Pancreas (tissue), 10 donors: Measurements from ENCODE around the gene CEACAM4. TPM values are rescaled to one million over a fixed set of nuclear protein-coding genes. Genes with fewer than 3 reads are reported as not detected.
A peak's percentile ranks its signal among the peaks of the same experiment; 100 is the strongest.
"Not testable (repeated sequence)": the region's sequence is repeated elsewhere in the genome, so short reads cannot be mapped to it uniquely, and the experiment has no call there.

Source experiments
- ATAC-seq, 4 donors: fragments of 200-7000 bp; cut with Tn5 transposase; one replicate each; pipeline versions ENCODE4 v1.8.0 to v1.9.1; 2020; ENCODE audit warnings: mild to moderate bottlenecking in 4 of 4, moderate library complexity in 4 of 4
- DNase-seq, 6 donors: peaks; one replicate each; pipeline ENCODE4 v3.0.0-alpha.2; 2020
- FAIRE-seq: peaks from 2 replicates; lab custom pipeline; 2012; peaks lifted over from hg19 to GRCh38; lab: Jason Lieb, UNC
- H3K27ac ChIP-seq, 4 donors: fragments of 200-600 bp; sonication (generic); 1 replicate in 3 of 4; 2 replicates in 1 of 4; pipeline versions ENCODE4 v1.5.0 to v1.8.0; 2020
- H3K27me3 ChIP-seq, 4 donors: fragments of 200-600 bp; one replicate each; pipeline ENCODE4 v1.8.0; 2021
- H3K36me3 ChIP-seq, 3 donors: fragments of 200-600 bp; sonication (generic) in 1 of 3; one replicate each; pipeline versions ENCODE4 v1.5.0 to v1.8.0; 2020 to 2021
- H3K4me1 ChIP-seq, 3 donors: fragments of 200-600 bp; one replicate each; pipeline ENCODE4 v1.8.0; 2021
- H3K4me3 ChIP-seq, 4 donors: fragments of 200-600 bp; sonication (generic) in 2 of 4; one replicate each; pipeline versions ENCODE4 v1.5.0 to v1.8.0; 2020 to 2021
- H3K9me3 ChIP-seq, 4 donors: fragments of 200-600 bp; one replicate each; pipeline ENCODE4 v1.8.0; 2021
- WGBS, 2 donors: extraction: QIAGEN DNeasy Blood & Tissue Kit; methylation state at CpG; one replicate each; pipeline ENCODE4 v1.1.7; 2013; 5-methylcytosine and 5-hydroxymethylcytosine counted together
- intact Hi-C, 3 donors: fragments of 100-400 bp; cut with DNase I; formaldehyde crosslinking; loops; one replicate each; pipeline versions ENCODE4 v1.11.1 to v1.14.2; 2022
- polyA plus RNA-seq, 2 donors: library from polyadenylated mRNA; stranded (reverse); fragments of 200-250 nt; gene quantifications; one replicate each; pipeline ENCODE4 v1.2.3, GENCODE V29; 2013
- total RNA-seq, 6 donors: library from RNA; stranded (reverse); fragmentation: NEBNext Ultra II Directional in 4 of 6; extraction: Animal tissue kit (Norgen Biotek cat#: 25700) in 4 of 6; gene quantifications; one replicate each; pipeline versions ENCODE4 v1.2.1 to v1.2.4, GENCODE V29; 2021 to 2023
- TF ChIP-seq, protein P1 (sequence below), 4 donors: fragments of 200-600 bp; sonication (generic) in 3 of 4; IDR thresholded peaks; one replicate each; pipeline versions ENCODE4 v1.5.0 to v1.8.0; 2021; ENCODE audit warnings: antibody characterized with exemption in 4 of 4
- donor health status: healthy with polysubstance abuse.
- donor health status: DM: no; HTN: no; CAD: no; lungs with moderate emphysema.
- donor health status: DM: no; HTN: no; CAD: no.
- donor health status: control.
- donor health status: control.
- donor health status: Bipolar disorder and iron deficiency.
- donor health status: DM: yes; HTN: yes; CAD: no.
- donor health status: DM: no; HTN: no; CAD: no.
- donor health status: DM: no; HTN: no; CAD: no.
- donor health status: DM: yes; HTN: yes; CAD: no.

CEACAM4 gene
- total and polyA plus RNA-seq, 8 donors = 0.30 to 1.1 (median 0.54) TPM

GRCh38 chr19:41657157-41657556 is 30.3 kb upstream of the CEACAM4 start:
- Histone ChIP-seq H3K27me3 (peaks cover 0 to 6% (median 2%) of the 10 kb centered on the region in 4 donors), H3K4me1 (no peaks in the 10 kb centered on the region), H3K36me3 (no peaks in the 10 kb centered on the region), H3K27ac (no peak overlapping the region), H3K4me3 (no peak overlapping the region), H3K9me3 (no peaks in the 10 kb centered on the region)
- FAIRE-seq (no peak), ATAC-seq (no peak), DNase-seq (no peak)
- intact Hi-C loops = no loop called here
- WGBS, 2 donors = 18 to 19% methylated on average over 2 of the region's 2 CpGs
- TF ChIP-seq, protein P1, sequence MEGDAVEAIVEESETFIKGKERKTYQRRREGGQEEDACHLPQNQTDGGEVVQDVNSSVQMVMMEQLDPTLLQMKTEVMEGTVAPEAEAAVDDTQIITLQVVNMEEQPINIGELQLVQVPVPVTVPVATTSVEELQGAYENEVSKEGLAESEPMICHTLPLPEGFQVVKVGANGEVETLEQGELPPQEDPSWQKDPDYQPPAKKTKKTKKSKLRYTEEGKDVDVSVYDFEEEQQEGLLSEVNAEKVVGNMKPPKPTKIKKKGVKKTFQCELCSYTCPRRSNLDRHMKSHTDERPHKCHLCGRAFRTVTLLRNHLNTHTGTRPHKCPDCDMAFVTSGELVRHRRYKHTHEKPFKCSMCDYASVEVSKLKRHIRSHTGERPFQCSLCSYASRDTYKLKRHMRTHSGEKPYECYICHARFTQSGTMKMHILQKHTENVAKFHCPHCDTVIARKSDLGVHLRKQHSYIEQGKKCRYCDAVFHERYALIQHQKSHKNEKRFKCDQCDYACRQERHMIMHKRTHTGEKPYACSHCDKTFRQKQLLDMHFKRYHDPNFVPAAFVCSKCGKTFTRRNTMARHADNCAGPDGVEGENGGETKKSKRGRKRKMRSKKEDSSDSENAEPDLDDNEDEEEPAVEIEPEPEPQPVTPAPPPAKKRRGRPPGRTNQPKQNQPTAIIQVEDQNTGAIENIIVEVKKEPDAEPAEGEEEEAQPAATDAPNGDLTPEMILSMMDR (IDR thresholded peaks at IDR 0.05) = no peak

- H3K4me1 ChIP-seq, ATAC-seq, DNase-seq, H3K36me3 ChIP-seq, intact Hi-C loops, H3K27me3 ChIP-seq, FAIRE-seq, H3K9me3 ChIP-seq, H3K4me3 ChIP-seq, H3K27ac ChIP-seq: not testable (repeated sequence)
- WGBS, 2 donors = 39 to 53% methylated on average over 2 of the region's 2 CpGs
Measured at GRCh38 chr19:41656756-41657155, 29.9 kb upstream of the CEACAM4 start.

GRCh38 chr19:41652250-41652649 is 25.4 kb upstream of the CEACAM4 start:
- FAIRE-seq = no peak
- peak in 1 of 6 donors; percentile 22 for DNase-seq
- Histone ChIP-seq H3K27ac (no peak overlapping the region), H3K27me3 (peaks cover 0 to 6% (median 2%) of the 10 kb centered on the region in 4 donors), H3K4me1 (peaks cover 0 to 8% (median 7%) of the 10 kb centered on the region in 3 donors), H3K36me3 (no peaks in the 10 kb centered on the region), H3K9me3 (no peaks in the 10 kb centered on the region), H3K4me3 (no peak overlapping the region)
- TF ChIP-seq, protein P1 (IDR thresholded peaks at IDR 0.05) = no peak
- intact Hi-C loops = no loop called here
- ATAC-seq = no peak
- WGBS, 2 donors = 59 to 71% methylated on average over 5 of the region's 5 CpGs

DNA sequence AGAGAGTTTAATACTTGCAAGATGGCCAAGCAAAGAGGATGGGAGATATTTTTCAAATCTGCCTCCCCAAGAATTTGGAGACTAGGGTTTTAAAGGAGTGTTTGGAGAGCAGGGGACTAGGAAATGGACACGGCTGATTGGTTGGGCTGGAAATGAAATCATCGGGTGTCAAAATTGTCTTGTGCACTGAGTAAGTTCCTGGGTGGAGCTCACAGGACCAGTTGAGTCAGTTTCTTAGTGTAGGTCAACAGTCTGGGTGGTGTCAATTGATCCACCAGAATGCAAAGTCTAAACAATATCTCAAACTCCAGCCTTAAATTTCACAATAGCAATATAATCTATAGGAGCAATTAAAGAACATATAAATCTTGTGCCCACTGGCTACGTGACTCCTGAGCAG is 23.0 kb upstream of the CEACAM4 start:
- no peak overlapping the region for H3K4me3 ChIP-seq
- ATAC-seq (peak in 2 of 4 donors; percentile 38 to 55), FAIRE-seq (no peak), DNase-seq (no peak)
- no peaks in the 10 kb centered on the region for H3K9me3 ChIP-seq
- TF ChIP-seq, protein P1 (IDR thresholded peaks at IDR 0.05) = no peak
- no peaks in the 10 kb centered on the region for H3K36me3 ChIP-seq
- intact Hi-C loops = no loop called here
- H3K4me1 ChIP-seq = peaks cover 0 to 8% (median 7%) of the 10 kb centered on the region in 3 donors
- WGBS, 2 donors = 35 to 48% methylated on average over 3 of the region's 3 CpGs
- no peak overlapping the region for H3K27ac ChIP-seq
- H3K27me3 ChIP-seq = no peaks in the 10 kb centered on the region

DNA sequence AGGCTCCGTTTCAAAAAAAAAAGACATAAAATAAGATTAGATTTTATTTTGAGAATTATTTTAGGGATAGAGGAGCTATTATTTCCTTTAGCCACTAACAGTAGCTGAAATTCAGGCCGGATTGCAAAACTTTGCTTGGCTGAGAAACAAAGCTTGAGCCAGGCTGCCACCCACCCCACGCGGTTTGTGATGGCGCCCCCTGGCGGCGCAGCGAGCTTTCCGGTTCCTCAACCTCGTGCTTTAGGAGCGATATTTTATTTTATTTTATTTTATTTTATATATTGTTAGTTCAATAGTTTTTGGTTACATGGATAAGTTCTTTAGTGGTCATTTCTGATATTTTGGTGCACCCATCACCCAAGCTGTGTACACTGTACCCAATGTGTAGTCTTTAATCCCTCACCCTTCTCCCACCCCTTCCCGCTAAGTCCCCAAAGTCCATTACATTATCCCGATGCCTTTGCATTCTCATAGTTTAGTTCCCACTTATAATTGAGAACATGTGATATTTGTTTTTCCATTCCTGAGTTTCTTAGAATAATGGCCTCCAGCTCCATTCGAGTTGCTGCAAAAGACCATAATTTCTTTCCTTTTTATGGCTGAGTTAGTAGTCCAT is 19.8 kb upstream of the CEACAM4 start:
- no peak for FAIRE-seq
- H3K9me3 ChIP-seq = no peaks in the 10 kb centered on the region
- ATAC-seq = no peak
- peak in 1 of 6 donors; percentile 76 for DNase-seq
- intact Hi-C loops = no loop called here
- TF ChIP-seq, protein P1 (IDR thresholded peaks at IDR 0.05) = peak; percentile 14 to 29 (median 20)
- peaks cover 0 to 8% (median 7%) of the 10 kb centered on the region in 3 donors for H3K4me1 ChIP-seq
- H3K27ac ChIP-seq = no peak overlapping the region
- H3K4me3 ChIP-seq = no peak overlapping the region
- no peaks in the 10 kb centered on the region for H3K36me3 ChIP-seq
- 24 to 54% methylated on average over 14 of the region's 14 CpGs for WGBS, 2 donors
- H3K27me3 ChIP-seq = no peaks in the 10 kb centered on the region
